ENCODE results near the gene BCL2L1.
"Not testable (repeated sequence)": the region's sequence is repeated elsewhere in the genome, so short reads cannot be mapped to it uniquely, and the experiment has no call there.

BCL2L1 gene

GRCh38 chr20:31674895-31675827 is 47.5 kb downstream of the BCL2L1 start:
- peak; percentile 87 for DNase-seq

GRCh38 chr20:31673943-31674463 is 48.7 kb downstream of the BCL2L1 start:
- DNase-seq: no peak

GRCh38 chr20:31673435-31673834 is 49.2 kb downstream of the BCL2L1 start:
- no peak for DNase-seq

GRCh38 chr20:31671324-31671723 is 51.3 kb downstream of the BCL2L1 start:
- no peak for DNase-seq

GRCh38 chr20:31670371-31671228 is 52.1 kb downstream of the BCL2L1 start:
- DNase-seq: peak; percentile 19

GRCh38 chr20:31669876-31670275 is 52.8 kb downstream of the BCL2L1 start:
- no peak for DNase-seq

GRCh38 chr20:31668944-31669343 is 53.7 kb downstream of the BCL2L1 start:
- DNase-seq: not testable (repeated sequence)

GRCh38 chr20:31667315-31668285 is 55.1 kb downstream of the BCL2L1 start:
- no peak for DNase-seq

GRCh38 chr20:31666258-31667042 is 56.2 kb downstream of the BCL2L1 start:
- DNase-seq: no peak

- DNase-seq: no peak
Observed at GRCh38 chr20:31665753-31666152, 56.9 kb downstream of the BCL2L1 start.

- no peak for DNase-seq
Observed at GRCh38 chr20:31664696-31665354, 57.8 kb downstream of the BCL2L1 start.

GRCh38 chr20:31663838-31664695 is 58.6 kb downstream of the BCL2L1 start:
- no peak for DNase-seq

- DNase-seq: no peak
Observed at GRCh38 chr20:31663524-31663837, 59.2 kb downstream of the BCL2L1 start.

GRCh38 chr20:31662372-31662854 is 60.3 kb downstream of the BCL2L1 start:
- no peak for DNase-seq

GRCh38 chr20:31661625-31662371 is 60.9 kb downstream of the BCL2L1 start:
- peak; percentile 69 for DNase-seq

GRCh38 chr20:31654534-31654933 is 68.1 kb downstream of the BCL2L1 start:
- DNase-seq: no peak

- no peak for DNase-seq
Observed at GRCh38 chr20:31653561-31653960, 69.1 kb downstream of the BCL2L1 start.

- peak; percentile 36 for DNase-seq
Observed at GRCh38 chr20:31652917-31653396, 69.7 kb downstream of the BCL2L1 start.

- not testable (repeated sequence) for DNase-seq
Observed at GRCh38 chr20:31648104-31648503, 74.6 kb downstream of the BCL2L1 start.

Data from fibroblast of skin of back (primary cell).